ENCODE results near the gene THOC5.

The THOC5 gene

GRCh38 chr22:29470159-29470855 is 83.2 kb downstream of the THOC5 start:
- DNase-seq, result peak; percentile 42

GRCh38 chr22:29469755-29470154 is 83.8 kb downstream of the THOC5 start:
- no peak for DNase-seq

- DNase-seq, result no peak
Observed at GRCh38 chr22:29464581-29464980, 89.0 kb downstream of the THOC5 start.

GRCh38 chr22:29463629-29464028 is 89.9 kb downstream of the THOC5 start:
- no peak for DNase-seq

- DNase-seq, result no peak
Observed at GRCh38 chr22:29461263-29461662, 92.3 kb downstream of the THOC5 start.

GRCh38 chr22:29459773-29460172 is 93.8 kb downstream of the THOC5 start:
- DNase-seq, result no peak

GRCh38 chr22:29458551-29458950 is 95.0 kb downstream of the THOC5 start:
- no peak for DNase-seq

GRCh38 chr22:29457730-29458129 is 95.8 kb downstream of the THOC5 start:
- DNase-seq, result peak; percentile 17

GRCh38 chr22:29456211-29456671 is 97.3 kb downstream of the THOC5 start:
- peak; percentile 69 for DNase-seq

Measured in fibroblast of skin of right quadriceps (primary cell).